Esophagus squamous epithelium (tissue), 4 donors: Measurements from ENCODE around the gene ISG20.

ENCODE experiments used
- CTCF ChIP-seq, 6 experiments: fragments of 450-650 bp in 4 of 6; fragments of 200-600 bp in 2 of 6; sonication (generic) in 2 of 6; IDR thresholded peaks; one replicate each; pipeline ENCODE4 v1.5.1; 2016 to 2019; ENCODE audit warnings: antibody characterized with exemption in 6 of 6, mild to moderate bottlenecking in 4 of 6, moderate library complexity in 4 of 6
- POLR2A ChIP-seq, 4 donors: fragments of 450-650 bp; IDR thresholded peaks; one replicate each; pipeline ENCODE4 v1.6.1; 2017; ENCODE audit warnings: antibody characterized with exemption in 4 of 4, mild to moderate bottlenecking in 4 of 4, moderate library complexity in 3 of 4

- TF ChIP-seq CTCF (IDR thresholded peaks at IDR 0.05): peak in 3 of 6 experiments; percentile 8 to 28 (median 9)
- TF ChIP-seq POLR2A (IDR thresholded peaks at IDR 0.05): no peak
These were observed 62.8 kb downstream of the ISG20 start for GRCh38 chr15:88701561-88702095.
